WERI-Rb-1 (cell line): ENCODE results near the gene DMBX1.

Source experiments
- DNase-seq: peaks from one replicate; pipeline ENCODE4 v3.0.0-alpha.2; 2020
- H3K27ac ChIP-seq: fragments of 250-450 bp; sonication (Bioruptor Pico); 2 replicates; pipeline ENCODE4 v1.5.1; 2020; ENCODE audit warnings: mild to moderate bottlenecking, moderate library complexity
- H3K27me3 ChIP-seq: fragments of 250-450 bp; sonication (Bioruptor Pico); 2 replicates; pipeline ENCODE4 v1.5.1; 2021; ENCODE audit warnings: mild to moderate bottlenecking, low read depth, moderate library complexity; ENCODE audit not compliant: insufficient read depth, severe bottlenecking
- H3K36me3 ChIP-seq: fragments of 250-450 bp; sonication (Bioruptor Pico); 2 replicates; pipeline ENCODE4 v1.5.1; 2020; ENCODE audit warnings: mild to moderate bottlenecking, moderate library complexity
- H3K4me3 ChIP-seq: 2 replicates; pipeline ENCODE4 v1.5.1; 2011; ENCODE audit warnings: low read depth, mild to moderate bottlenecking, control low read depth, low read length
- H3K9me3 ChIP-seq: fragments of 250-450 bp; sonication (Bioruptor Pico); 2 replicates; pipeline ENCODE4 v1.5.1; 2021; ENCODE audit warnings: mild to moderate bottlenecking, moderate library complexity; ENCODE audit not compliant: severe bottlenecking
- TF ChIP-seq, protein P1 (sequence below): IDR thresholded peaks from 2 replicates; pipeline ENCODE4 v1.5.1; 2011; ENCODE audit warnings: low read depth, mild to moderate bottlenecking, control low read depth, inconsistent platforms, low read length

Gene DMBX1

DNA sequence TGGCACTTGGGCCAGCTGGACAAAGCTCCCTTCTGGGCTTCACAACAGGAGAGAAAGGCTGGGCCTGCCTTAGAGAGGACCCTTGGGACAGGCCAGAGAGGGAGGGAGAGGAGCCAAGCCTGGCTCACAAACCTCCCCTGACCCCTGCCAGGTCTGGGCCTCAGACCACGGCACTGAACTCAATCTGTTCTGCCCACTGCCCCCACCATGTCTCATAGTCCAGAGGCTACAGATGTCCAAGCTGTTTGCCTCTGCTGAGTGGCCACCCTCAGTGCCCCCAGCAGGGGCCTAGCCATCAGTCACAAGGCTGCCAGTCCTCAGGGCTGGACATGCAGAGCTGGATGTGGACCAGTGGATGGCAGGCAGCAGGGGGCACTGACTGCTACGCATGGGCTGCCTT lies 13.0 kb upstream of the DMBX1 start:
- H3K9me3 ChIP-seq, result no peaks in the 10 kb centered on the region
- no peak for DNase-seq
- H3K36me3 ChIP-seq, result no peaks in the 10 kb centered on the region
- TF ChIP-seq, protein P1, sequence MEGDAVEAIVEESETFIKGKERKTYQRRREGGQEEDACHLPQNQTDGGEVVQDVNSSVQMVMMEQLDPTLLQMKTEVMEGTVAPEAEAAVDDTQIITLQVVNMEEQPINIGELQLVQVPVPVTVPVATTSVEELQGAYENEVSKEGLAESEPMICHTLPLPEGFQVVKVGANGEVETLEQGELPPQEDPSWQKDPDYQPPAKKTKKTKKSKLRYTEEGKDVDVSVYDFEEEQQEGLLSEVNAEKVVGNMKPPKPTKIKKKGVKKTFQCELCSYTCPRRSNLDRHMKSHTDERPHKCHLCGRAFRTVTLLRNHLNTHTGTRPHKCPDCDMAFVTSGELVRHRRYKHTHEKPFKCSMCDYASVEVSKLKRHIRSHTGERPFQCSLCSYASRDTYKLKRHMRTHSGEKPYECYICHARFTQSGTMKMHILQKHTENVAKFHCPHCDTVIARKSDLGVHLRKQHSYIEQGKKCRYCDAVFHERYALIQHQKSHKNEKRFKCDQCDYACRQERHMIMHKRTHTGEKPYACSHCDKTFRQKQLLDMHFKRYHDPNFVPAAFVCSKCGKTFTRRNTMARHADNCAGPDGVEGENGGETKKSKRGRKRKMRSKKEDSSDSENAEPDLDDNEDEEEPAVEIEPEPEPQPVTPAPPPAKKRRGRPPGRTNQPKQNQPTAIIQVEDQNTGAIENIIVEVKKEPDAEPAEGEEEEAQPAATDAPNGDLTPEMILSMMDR, result peak; percentile 25; the same call in 1 of the 2 replicates
- no peak overlapping the region for H3K4me3 ChIP-seq
- H3K27me3 ChIP-seq, result no peaks in the 10 kb centered on the region
- H3K27ac ChIP-seq, result no peak overlapping the region

DNA sequence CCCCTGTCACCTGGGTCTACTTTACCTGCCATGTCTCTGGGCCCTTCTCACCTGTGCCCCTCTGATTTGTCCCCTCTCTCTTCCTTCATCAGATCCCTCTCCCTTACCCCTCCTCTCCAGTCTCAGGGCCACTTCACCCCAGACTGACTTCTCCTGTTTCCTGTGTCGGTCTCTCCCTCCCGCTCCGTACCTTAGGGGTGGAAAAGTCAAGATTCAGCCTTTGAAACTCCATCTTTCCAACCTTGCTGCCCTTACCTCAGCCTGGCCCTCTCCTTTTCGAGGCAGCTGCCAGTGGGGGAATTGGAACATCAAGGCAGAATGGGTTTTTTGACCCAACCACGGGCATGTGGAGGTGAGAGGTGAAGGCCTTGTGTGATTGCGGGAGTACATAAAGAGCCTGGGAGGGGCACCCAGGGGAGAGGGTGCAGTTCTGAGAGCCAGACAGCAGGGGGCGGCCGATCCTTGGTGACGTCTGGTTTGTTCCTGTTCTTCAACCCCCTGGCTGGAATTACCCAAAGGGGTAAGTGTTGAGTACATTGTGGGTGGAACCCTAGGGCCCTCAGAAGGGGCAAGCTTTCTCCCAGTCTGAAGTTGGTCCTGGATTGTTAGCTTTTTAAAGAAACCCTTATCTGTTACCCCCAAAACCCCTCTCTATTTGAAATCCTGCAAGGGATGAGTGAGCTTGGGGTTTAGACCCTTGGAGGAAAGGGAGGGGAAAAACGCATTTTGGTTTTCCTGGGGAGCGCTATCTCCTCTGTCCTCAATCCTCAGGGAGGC lies 12.3 kb upstream of the DMBX1 start:
- no peak overlapping the region for H3K4me3 ChIP-seq

DNA sequence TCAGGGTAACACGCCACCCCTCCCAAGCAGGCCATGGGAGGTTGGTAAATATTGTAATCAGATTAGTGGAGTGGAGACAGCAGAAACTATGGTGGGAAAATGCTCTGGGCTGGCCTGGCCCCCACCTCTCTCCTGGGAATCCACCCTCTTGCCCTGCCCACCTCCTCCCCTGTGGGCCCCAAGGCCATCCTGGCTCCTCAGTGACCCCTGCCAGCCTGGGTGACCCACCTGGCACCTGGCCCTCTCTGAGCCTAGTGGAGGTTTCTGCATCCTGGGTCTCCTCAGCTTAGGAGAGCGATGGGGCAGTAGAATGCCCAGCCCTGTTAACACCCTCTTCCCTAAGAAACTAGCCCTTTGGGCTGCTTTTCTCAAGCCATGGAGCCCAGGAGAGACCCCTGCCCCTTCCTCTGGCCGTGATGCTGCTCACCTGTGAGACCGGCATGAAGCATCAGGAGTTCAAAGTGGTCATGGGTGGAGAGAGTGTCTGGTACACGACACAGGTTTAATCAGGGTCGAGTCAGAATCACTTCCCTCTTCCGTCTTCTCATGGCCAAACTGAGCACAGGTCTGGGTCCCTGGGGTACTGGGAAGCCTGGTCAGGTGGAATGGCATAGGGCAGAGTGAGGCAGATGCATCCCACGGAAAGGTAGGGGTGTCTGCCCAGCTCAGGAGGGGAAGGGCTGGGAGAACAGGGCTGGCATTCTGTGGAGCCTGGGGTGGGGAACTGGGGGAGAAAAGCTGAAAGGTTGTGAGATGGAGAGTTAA lies 10.7 kb upstream of the DMBX1 start:
- no peaks in the 10 kb centered on the region for H3K27me3 ChIP-seq

More for the DNA sequence above, 12.3 kb upstream of the DMBX1 start:
- peak overlapping the region; percentile 22; the same call in 1 of the 2 replicates for H3K27ac ChIP-seq
- H3K9me3 ChIP-seq, result no peaks in the 10 kb centered on the region
- peak; percentile 85 for DNase-seq
- TF ChIP-seq, protein P1, result peak; percentile 90
- H3K27me3 ChIP-seq, result no peaks in the 10 kb centered on the region
- H3K36me3 ChIP-seq, result no peaks in the 10 kb centered on the region

DNA sequence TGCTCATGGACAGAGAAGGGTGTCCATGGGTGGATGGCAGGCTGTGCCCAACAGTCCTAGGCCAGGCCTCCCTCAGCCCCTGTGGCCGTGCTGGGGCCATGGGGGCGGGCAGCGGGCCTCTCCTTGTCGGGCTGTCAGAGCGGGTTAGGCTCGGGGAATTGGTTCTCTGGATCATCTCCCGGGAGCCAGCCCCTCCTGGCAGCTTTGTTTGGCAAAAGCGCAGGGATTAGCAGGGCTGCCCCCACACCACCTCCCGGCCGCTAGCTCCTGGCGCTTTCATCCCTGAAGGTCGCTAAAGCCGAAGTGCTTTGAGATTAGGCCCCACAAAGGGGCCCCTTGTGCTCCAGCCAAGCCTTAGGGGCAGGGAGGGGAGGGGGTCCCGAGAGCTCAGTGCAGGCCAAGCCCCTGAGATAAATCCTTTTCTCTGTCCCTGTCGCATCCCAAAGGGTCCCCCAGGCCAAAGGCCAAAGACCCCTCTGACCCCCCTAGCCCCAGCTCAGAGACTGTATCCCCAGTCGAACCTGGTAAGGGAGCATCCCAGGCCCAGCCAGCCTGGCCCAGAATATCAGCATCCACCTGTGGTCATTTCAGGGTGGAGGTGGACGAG lies 9.8 kb upstream of the DMBX1 start:
- H3K36me3 ChIP-seq, result no peaks in the 10 kb centered on the region
- TF ChIP-seq, protein P1, result no peak

More for the DNA sequence above, 10.7 kb upstream of the DMBX1 start:
- TF ChIP-seq, protein P1, result no peak
- Histone ChIP-seq H3K27ac (peak overlapping the region; percentile 93), H3K4me3 (no peak overlapping the region), H3K9me3 (no peaks in the 10 kb centered on the region), H3K36me3 (no peaks in the 10 kb centered on the region)
- peak; percentile 63 for DNase-seq

DNA sequence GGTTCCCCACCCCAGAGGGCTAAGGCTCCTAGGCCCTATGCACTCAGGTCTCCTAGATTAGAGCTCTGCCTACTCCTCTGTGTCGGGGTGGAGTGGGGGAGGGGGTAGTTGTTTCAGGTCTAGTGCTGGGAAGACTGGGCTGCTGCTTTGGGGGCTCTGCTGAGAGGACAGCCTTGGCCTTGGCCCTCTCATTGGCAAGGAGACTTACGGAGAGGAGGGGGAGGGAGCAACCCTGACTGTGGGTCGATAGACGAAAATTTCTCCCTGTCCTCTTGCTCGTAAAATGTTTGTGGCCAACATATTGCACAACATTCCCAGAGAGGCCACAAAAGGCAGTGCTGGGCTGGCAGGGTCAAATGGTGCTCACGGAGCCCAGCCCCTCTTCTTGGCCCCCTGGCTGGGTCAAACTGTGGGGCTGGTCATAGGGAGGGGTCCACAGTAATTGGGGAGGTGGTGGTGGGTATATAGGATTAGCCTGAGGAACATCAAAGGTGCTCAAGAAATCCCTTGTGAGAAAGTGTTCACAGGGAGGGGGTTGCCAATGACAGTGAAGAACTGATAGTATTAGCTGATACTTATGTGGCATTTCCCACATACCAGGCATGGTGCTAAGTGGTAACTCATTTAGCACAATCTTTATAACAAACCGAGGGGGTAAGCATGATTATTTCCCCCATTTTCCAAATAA lies 8.5 kb upstream of the DMBX1 start:
- Histone ChIP-seq H3K36me3 (no peaks in the 10 kb centered on the region), H3K9me3 (no peaks in the 10 kb centered on the region), H3K27me3 (no peaks in the 10 kb centered on the region), H3K27ac (peak overlapping the region; percentile 93; the same call in 1 of the 2 replicates), H3K4me3 (no peak overlapping the region)
- DNase-seq, result peak; percentile 53
- TF ChIP-seq, protein P1, result no peak

More for the DNA sequence above, 9.8 kb upstream of the DMBX1 start:
- DNase-seq, result peak; percentile 94
- H3K9me3 ChIP-seq, result no peaks in the 10 kb centered on the region
- peak overlapping the region; percentile 93 for H3K27ac ChIP-seq
- H3K4me3 ChIP-seq, result peak overlapping the region; percentile 9
- H3K27me3 ChIP-seq, result no peaks in the 10 kb centered on the region
